K562 (cell line): Measurements from ENCODE around the gene CCNL2. TPM values are rescaled to one million over a fixed set of nuclear protein-coding genes. Genes with fewer than 3 reads are reported as not detected.
A peak's percentile ranks its signal among the peaks of the same experiment; 100 is the strongest.

Experiments used
- BHLHE40 ChIP-seq: IDR thresholded peaks from 2 replicates; pipeline ENCODE4 v1.6.1; 2011; ENCODE audit warnings: low read length, improper control_type of control experiment
- HDAC6 ChIP-seq: IDR thresholded peaks from 2 replicates; pipeline ENCODE4 v1.6.1; 2012; ENCODE audit warnings: low read depth, mild to moderate bottlenecking, control low read depth, inconsistent platforms, low read length, moderate library complexity
- polyA plus RNA-seq, 8 experiments: library from polyadenylated mRNA; depleted of rRNA in 4 of 8; stranded (reverse) in 5 of 8; unstranded in 3 of 8; fragments of >200 nt; fragmentation: Nextera tagmentation in 2 of 8; fragmentation: Illumina TruSeq in 1 of 8; extraction: Ambion mirVana in 2 of 8; extraction: Trizol in 1 of 8; gene quantifications; 2 replicates each; pipeline versions ENCODE4 v1.2.1 to v1.2.3, GENCODE V29; 2011 to 2014; ENCODE audit warnings: inconsistent platforms in 1 of 8, missing spikeins in 1 of 8
- total RNA-seq, 7 experiments: library from RNA; depleted of rRNA in 6 of 7; stranded (reverse); fragments of >200 nt in 6 of 7; fragmentation: Illumina TruSeq in 2 of 7; extraction: Trizol in 2 of 7; gene quantifications; 2 replicates each; pipeline versions ENCODE4 v1.2.1 to v1.2.3, GENCODE V29; 2011 to 2021; ENCODE audit warnings: low replicate concordance in 1 of 7
- TF ChIP-seq, protein P1 (sequence below), 2 experiments: fragments of 450-650 bp; conservative IDR thresholded peaks; 2 replicates each; pipeline ENCODE4 v1.6.1; 2017; ENCODE audit warnings: mild to moderate bottlenecking in 2 of 2, moderate library complexity in 2 of 2
- TF ChIP-seq, protein P2 (sequence below): fragments of 200-600 bp; sonication (generic); IDR thresholded peaks from one replicate; pipeline ENCODE4 v1.6.1; 2012; ENCODE audit warnings: mild to moderate bottlenecking, low read depth, low read length, inconsistent platforms
- TF ChIP-seq, protein P3 (sequence below): fragments of 250-450 bp; sonication (Bioruptor Pico); IDR thresholded peaks from 2 replicates; pipeline ENCODE4 v1.4.0; 2020; ENCODE audit warnings: borderline replicate concordance
- TF ChIP-seq, protein P4 (sequence below): fragments of 250-450 bp; sonication (Bioruptor Pico); IDR thresholded peaks from 2 replicates; pipeline ENCODE4 v1.5.0; 2020; ENCODE audit warnings: mild to moderate bottlenecking, borderline replicate concordance

The CCNL2 gene
- total and polyA plus RNA-seq, 9 of the 15 experiments (the other 6 are each of a cell fraction or from before 2014, with no cell fraction given), result 2.8 to 287 (median 94.5) TPM

DNA sequence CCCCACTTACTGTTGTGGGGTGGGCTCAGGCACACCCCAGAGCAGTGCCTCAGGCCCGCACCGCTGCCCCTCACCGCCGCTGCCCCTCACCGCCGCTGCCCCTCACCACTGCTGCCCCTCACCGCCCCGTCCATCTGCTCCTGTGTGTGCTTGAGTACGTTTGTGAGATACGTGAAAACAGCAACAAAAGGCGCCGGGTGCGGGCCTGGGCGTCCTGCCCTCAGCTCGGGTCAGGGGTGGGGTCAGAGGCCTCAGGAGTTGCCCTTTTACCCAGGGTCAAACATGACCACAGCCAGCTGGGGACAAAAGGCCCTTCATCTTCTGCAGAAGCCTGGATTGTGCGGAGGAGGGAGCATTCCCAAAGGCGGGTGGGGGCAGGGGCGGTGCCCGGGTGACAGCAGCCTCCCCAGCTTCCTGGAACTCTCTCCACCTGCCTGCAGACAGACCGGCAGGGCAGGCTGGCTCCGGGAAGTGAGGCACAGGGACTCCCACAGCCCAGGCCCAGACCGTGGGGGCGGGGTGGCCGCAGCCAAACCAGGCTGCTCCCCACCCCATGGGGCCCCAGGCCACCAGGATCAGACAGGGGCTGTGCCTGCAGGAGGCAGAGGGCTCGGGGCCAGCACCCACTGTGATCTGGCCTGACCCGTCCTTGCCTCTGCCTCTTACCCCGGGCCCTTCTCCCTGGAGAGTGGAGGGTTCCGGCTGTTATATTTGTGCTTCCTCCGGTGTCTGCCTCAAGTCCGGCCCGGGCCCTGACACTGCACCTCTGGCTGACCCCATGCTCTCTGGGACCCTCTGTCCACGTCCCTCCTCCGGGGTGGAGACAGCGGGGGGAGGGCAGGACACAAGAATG, 34.0 kb upstream of the CCNL2 start (continued):
- TF ChIP-seq, protein P1, sequence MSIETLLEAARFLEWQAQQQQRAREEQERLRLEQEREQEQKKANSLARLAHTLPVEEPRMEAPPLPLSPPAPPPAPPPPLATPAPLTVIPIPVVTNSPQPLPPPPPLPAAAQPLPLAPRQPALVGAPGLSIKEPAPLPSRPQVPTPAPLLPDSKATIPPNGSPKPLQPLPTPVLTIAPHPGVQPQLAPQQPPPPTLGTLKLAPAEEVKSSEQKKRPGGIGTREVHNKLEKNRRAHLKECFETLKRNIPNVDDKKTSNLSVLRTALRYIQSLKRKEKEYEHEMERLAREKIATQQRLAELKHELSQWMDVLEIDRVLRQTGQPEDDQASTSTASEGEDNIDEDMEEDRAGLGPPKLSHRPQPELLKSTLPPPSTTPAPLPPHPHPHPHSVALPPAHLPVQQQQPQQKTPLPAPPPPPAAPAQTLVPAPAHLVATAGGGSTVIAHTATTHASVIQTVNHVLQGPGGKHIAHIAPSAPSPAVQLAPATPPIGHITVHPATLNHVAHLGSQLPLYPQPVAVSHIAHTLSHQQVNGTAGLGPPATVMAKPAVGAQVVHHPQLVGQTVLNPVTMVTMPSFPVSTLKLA (conservative IDR thresholded peaks at IDR 0.05), result peak in 1 of 2 experiments; percentile 74; a peak in 2 of 4 replicates
- TF ChIP-seq, protein P2, sequence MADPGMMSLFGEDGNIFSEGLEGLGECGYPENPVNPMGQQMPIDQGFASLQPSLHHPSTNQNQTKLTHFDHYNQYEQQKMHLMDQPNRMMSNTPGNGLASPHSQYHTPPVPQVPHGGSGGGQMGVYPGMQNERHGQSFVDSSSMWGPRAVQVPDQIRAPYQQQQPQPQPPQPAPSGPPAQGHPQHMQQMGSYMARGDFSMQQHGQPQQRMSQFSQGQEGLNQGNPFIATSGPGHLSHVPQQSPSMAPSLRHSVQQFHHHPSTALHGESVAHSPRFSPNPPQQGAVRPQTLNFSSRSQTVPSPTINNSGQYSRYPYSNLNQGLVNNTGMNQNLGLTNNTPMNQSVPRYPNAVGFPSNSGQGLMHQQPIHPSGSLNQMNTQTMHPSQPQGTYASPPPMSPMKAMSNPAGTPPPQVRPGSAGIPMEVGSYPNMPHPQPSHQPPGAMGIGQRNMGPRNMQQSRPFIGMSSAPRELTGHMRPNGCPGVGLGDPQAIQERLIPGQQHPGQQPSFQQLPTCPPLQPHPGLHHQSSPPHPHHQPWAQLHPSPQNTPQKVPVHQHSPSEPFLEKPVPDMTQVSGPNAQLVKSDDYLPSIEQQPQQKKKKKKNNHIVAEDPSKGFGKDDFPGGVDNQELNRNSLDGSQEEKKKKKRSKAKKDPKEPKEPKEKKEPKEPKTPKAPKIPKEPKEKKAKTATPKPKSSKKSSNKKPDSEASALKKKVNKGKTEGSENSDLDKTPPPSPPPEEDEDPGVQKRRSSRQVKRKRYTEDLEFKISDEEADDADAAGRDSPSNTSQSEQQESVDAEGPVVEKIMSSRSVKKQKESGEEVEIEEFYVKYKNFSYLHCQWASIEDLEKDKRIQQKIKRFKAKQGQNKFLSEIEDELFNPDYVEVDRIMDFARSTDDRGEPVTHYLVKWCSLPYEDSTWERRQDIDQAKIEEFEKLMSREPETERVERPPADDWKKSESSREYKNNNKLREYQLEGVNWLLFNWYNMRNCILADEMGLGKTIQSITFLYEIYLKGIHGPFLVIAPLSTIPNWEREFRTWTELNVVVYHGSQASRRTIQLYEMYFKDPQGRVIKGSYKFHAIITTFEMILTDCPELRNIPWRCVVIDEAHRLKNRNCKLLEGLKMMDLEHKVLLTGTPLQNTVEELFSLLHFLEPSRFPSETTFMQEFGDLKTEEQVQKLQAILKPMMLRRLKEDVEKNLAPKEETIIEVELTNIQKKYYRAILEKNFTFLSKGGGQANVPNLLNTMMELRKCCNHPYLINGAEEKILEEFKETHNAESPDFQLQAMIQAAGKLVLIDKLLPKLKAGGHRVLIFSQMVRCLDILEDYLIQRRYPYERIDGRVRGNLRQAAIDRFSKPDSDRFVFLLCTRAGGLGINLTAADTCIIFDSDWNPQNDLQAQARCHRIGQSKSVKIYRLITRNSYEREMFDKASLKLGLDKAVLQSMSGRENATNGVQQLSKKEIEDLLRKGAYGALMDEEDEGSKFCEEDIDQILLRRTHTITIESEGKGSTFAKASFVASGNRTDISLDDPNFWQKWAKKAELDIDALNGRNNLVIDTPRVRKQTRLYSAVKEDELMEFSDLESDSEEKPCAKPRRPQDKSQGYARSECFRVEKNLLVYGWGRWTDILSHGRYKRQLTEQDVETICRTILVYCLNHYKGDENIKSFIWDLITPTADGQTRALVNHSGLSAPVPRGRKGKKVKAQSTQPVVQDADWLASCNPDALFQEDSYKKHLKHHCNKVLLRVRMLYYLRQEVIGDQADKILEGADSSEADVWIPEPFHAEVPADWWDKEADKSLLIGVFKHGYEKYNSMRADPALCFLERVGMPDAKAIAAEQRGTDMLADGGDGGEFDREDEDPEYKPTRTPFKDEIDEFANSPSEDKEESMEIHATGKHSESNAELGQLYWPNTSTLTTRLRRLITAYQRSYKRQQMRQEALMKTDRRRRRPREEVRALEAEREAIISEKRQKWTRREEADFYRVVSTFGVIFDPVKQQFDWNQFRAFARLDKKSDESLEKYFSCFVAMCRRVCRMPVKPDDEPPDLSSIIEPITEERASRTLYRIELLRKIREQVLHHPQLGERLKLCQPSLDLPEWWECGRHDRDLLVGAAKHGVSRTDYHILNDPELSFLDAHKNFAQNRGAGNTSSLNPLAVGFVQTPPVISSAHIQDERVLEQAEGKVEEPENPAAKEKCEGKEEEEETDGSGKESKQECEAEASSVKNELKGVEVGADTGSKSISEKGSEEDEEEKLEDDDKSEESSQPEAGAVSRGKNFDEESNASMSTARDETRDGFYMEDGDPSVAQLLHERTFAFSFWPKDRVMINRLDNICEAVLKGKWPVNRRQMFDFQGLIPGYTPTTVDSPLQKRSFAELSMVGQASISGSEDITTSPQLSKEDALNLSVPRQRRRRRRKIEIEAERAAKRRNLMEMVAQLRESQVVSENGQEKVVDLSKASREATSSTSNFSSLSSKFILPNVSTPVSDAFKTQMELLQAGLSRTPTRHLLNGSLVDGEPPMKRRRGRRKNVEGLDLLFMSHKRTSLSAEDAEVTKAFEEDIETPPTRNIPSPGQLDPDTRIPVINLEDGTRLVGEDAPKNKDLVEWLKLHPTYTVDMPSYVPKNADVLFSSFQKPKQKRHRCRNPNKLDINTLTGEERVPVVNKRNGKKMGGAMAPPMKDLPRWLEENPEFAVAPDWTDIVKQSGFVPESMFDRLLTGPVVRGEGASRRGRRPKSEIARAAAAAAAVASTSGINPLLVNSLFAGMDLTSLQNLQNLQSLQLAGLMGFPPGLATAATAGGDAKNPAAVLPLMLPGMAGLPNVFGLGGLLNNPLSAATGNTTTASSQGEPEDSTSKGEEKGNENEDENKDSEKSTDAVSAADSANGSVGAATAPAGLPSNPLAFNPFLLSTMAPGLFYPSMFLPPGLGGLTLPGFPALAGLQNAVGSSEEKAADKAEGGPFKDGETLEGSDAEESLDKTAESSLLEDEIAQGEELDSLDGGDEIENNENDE, result no peak
- TF ChIP-seq HDAC6 (no peak), BHLHE40 (peak; percentile 57)
- TF ChIP-seq, protein P3, sequence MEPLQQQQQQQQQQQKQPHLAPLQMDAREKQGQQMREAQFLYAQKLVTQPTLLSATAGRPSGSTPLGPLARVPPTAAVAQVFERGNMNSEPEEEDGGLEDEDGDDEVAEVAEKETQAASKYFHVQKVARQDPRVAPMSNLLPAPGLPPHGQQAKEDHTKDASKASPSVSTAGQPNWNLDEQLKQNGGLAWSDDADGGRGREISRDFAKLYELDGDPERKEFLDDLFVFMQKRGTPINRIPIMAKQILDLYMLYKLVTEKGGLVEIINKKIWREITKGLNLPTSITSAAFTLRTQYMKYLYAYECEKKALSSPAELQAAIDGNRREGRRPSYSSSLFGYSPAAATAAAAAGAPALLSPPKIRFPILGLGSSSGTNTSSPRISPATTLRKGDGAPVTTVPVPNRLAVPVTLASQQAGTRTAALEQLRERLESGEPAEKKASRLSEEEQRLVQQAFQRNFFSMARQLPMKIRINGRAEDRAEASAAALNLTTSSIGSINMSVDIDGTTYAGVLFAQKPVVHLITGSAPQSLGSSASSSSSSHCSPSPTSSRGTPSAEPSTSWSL (CRISPR knock-in tag), result peak; percentile 91
- TF ChIP-seq, protein P4, sequence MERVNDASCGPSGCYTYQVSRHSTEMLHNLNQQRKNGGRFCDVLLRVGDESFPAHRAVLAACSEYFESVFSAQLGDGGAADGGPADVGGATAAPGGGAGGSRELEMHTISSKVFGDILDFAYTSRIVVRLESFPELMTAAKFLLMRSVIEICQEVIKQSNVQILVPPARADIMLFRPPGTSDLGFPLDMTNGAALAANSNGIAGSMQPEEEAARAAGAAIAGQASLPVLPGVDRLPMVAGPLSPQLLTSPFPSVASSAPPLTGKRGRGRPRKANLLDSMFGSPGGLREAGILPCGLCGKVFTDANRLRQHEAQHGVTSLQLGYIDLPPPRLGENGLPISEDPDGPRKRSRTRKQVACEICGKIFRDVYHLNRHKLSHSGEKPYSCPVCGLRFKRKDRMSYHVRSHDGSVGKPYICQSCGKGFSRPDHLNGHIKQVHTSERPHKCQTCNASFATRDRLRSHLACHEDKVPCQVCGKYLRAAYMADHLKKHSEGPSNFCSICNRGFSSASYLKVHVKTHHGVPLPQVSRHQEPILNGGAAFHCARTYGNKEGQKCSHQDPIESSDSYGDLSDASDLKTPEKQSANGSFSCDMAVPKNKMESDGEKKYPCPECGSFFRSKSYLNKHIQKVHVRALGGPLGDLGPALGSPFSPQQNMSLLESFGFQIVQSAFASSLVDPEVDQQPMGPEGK (CRISPR knock-in tag), result no peak
